Fibroblast of lung (primary cell): ENCODE results near the gene MRPL53. TPM values are rescaled to one million over a fixed set of nuclear protein-coding genes. Genes with fewer than 3 reads are reported as not detected.
A peak's percentile ranks its signal among the peaks of the same experiment; 100 is the strongest.

Experiments
- DNase-seq, 2 donors: peaks; one replicate each; pipeline versions ENCODE4 v3.0.0 to v3.0.0-alpha.2; 2010; ENCODE audit warnings: low read depth in 2 of 2
- H2AFZ ChIP-seq: 2 replicates; pipeline ENCODE4 v1.5.1; 2012; ENCODE audit warnings: low read length, control low read depth, inconsistent platforms
- H3K27ac ChIP-seq: 2 replicates; pipeline ENCODE4 v1.5.1; 2011; ENCODE audit warnings: low read length, control low read depth; ENCODE audit not compliant: insufficient read depth
- H3K27me3 ChIP-seq: 2 replicates; pipeline ENCODE4 v1.5.1; 2011; ENCODE audit warnings: mild to moderate bottlenecking, low read length; ENCODE audit not compliant: control insufficient read depth, insufficient read depth
- H3K36me3 ChIP-seq: 2 replicates; pipeline ENCODE4 v1.5.1; 2011; ENCODE audit warnings: low read length; ENCODE audit not compliant: control insufficient read depth, insufficient read depth
- H3K4me1 ChIP-seq: 2 replicates; pipeline ENCODE4 v1.5.1; 2011; ENCODE audit warnings: low read length; ENCODE audit not compliant: control insufficient read depth, insufficient read depth; ENCODE audit errors: extremely low read depth
- H3K4me2 ChIP-seq: 2 replicates; pipeline ENCODE4 v1.5.1; 2011; ENCODE audit warnings: low read length, control low read depth; ENCODE audit not compliant: insufficient read depth; ENCODE audit errors: extremely low read depth
- H3K4me3 ChIP-seq, 4 experiments: fragments of 200-600 bp in 1 of 4; sonication (generic) in 1 of 4; replicated peaks in 1 of 4; 2 replicates each; pipeline ENCODE4 v1.5.1; 2011 to 2016; ENCODE audit warnings: low read length in 4 of 4, low read depth in 3 of 4, mild to moderate bottlenecking in 3 of 4, control low read depth in 2 of 4, inconsistent platforms in 1 of 4, mixed read lengths in 1 of 4; ENCODE audit not compliant: insufficient read depth in 1 of 4; ENCODE audit errors: control extremely low read depth in 1 of 4
- H3K79me2 ChIP-seq: 2 replicates; pipeline ENCODE4 v1.5.1; 2012; ENCODE audit warnings: mild to moderate bottlenecking, low read length, inconsistent platforms; ENCODE audit not compliant: control insufficient read depth, insufficient read depth
- H3K9ac ChIP-seq: 2 replicates; pipeline ENCODE4 v1.5.1; 2011; ENCODE audit warnings: mild to moderate bottlenecking, low read length, control low read depth; ENCODE audit not compliant: insufficient read depth
- H3K9me3 ChIP-seq: 2 replicates; pipeline ENCODE4 v1.5.1; 2012; ENCODE audit warnings: low read depth, low read length; ENCODE audit not compliant: control insufficient read depth, insufficient read depth
- H4K20me1 ChIP-seq: 2 replicates; pipeline ENCODE4 v1.5.1; 2011; ENCODE audit warnings: low read length; ENCODE audit not compliant: control insufficient read depth, insufficient read depth; ENCODE audit errors: extremely low read depth
- EZH2 ChIP-seq: IDR thresholded peaks from 2 replicates; pipeline ENCODE4 v1.5.1; 2012; ENCODE audit warnings: low read length, control low read depth, mild to moderate bottlenecking; ENCODE audit errors: missing control alignments
- polyA plus RNA-seq, 2 donors: library from polyadenylated mRNA; depleted of rRNA in 1 of 2; stranded (reverse) in 1 of 2; unstranded in 1 of 2; fragments of >200 nt; gene quantifications; 2 replicates each; pipeline ENCODE4 v1.2.1, GENCODE V29; 2011 to 2012; ENCODE audit warnings: missing spikeins in 1 of 2
- total RNA-seq: library from RNA; depleted of rRNA; stranded (reverse); fragments of >200 nt; gene quantifications from 2 replicates; pipeline ENCODE4 v1.2.1, GENCODE V29; 2014
- TF ChIP-seq, protein P1 (sequence below), 2 donors: IDR thresholded peaks in 1 of 2; conservative IDR thresholded peaks in 1 of 2; 1 replicate in 1 of 2; 2 replicates in 1 of 2; pipeline ENCODE4 v1.5.1; 2011 to 2012; ENCODE audit warnings: low read length in 2 of 2, control low read depth in 1 of 2, inconsistent platforms in 1 of 2, low read depth in 1 of 2, mild to moderate bottlenecking in 1 of 2

Gene MRPL53
- total and polyA plus RNA-seq, 2 donors (not counting 1 experiment from before 2014, with no cell fraction given): 30.1 to 45.4 TPM

DNA sequence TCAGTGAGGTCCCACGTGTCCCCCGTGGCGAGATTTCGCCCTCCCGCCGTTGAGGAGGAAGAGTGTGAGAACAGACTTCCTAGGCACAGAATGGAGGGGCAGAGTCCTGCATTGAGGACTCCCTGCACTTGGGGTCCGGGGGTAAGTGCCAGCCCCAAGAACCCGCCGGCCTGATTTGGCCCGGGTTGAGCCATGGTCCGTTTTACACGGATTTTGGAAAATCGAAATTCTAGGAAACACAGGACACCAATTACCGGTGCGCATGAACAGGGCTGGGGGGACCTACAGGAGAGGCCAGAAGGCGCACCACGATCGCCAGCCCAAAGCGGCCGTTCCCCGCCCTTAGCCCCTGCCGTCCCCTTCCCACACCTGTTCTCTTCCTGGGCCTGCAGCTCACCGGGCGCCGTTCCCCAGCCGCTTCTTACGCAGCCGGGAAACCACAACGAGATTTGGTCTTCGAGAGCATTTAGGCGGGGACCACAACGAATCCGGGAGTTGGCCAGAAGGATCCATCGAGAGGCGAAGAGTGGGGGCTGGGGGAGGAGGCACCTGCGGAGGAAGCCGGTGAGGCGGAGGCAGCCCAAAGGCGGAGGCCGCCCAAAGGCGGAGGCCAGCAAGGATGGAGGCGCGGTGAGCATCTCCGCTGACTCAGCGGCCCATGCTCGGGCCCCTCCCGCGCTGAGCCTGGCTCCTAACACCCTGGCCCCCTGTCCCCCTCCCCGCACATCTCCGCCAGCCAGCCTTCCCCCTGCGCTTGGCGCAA is 41.3 kb upstream of the MRPL53 start:
- H3K9ac ChIP-seq: no peak overlapping the region

DNA sequence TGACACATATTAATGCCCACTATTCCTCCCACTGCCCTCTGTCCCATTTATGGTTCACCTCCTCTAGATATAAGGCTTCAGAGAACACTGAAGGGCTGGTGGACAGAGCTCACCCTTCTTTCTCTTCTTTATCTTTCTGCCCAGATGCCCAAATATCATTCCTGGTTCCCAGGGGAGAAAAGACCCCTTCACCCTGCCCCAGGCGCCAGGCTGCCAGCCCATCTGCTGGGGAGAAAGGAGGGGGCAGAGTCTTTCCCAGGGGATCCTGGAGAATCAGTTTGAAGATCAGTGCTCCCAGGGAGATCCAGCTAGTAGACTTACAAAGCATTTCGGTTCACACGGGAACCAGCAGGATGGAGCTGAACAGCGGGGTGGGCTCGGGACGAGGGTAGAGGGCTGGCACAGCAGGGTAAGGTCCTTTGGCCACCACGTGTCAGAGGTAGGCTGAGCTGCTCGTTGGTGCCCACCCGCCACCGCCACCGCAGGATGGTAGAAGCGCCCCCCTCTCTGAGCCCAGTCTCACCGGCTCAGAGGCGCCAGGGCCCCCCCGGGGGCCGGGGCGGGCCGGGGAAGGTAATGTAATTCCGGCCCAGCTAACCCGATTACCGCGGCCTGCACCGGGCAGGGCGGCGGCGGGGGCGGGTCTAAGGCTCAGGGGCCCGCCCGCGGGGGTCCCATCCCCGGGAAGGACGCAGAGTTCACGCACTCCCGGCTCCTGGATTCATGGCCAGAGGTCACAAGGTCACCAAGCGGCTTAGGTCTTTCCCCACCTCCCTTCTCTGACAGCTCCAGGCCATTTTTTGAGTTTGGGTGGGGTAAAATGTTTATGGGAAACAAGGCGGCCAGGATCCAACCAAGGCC is 40.5 kb upstream of the MRPL53 start:
- H3K27ac ChIP-seq: no peak overlapping the region
- no peak for DNase-seq
- peaks cover 68% of the 10 kb centered on the region for H3K27me3 ChIP-seq

More for the DNA sequence above, 41.3 kb upstream of the MRPL53 start:
- Histone ChIP-seq H3K4me3 (no peak overlapping the region), H3K4me2 (no peak overlapping the region), H3K4me1 (no peaks in the 10 kb centered on the region), H4K20me1 (no peaks in the 10 kb centered on the region), H3K27me3 (peaks cover 76% of the 10 kb centered on the region), H3K79me2 (no peaks in the 10 kb centered on the region), H2AFZ (no peak overlapping the region), H3K36me3 (no peaks in the 10 kb centered on the region), H3K9me3 (no peaks in the 10 kb centered on the region), H3K27ac (no peak overlapping the region)
- no peak for DNase-seq
- TF ChIP-seq EZH2: peak; percentile 99
- TF ChIP-seq, protein P1, sequence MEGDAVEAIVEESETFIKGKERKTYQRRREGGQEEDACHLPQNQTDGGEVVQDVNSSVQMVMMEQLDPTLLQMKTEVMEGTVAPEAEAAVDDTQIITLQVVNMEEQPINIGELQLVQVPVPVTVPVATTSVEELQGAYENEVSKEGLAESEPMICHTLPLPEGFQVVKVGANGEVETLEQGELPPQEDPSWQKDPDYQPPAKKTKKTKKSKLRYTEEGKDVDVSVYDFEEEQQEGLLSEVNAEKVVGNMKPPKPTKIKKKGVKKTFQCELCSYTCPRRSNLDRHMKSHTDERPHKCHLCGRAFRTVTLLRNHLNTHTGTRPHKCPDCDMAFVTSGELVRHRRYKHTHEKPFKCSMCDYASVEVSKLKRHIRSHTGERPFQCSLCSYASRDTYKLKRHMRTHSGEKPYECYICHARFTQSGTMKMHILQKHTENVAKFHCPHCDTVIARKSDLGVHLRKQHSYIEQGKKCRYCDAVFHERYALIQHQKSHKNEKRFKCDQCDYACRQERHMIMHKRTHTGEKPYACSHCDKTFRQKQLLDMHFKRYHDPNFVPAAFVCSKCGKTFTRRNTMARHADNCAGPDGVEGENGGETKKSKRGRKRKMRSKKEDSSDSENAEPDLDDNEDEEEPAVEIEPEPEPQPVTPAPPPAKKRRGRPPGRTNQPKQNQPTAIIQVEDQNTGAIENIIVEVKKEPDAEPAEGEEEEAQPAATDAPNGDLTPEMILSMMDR (conservative IDR thresholded peaks at IDR 0.05 in 1 of 2, IDR thresholded peaks at IDR 0.05 in 1 of 2; ENCODE audit: low read depth in 1 of 2, low read length in 2 of 2): no peak

More for the DNA sequence above, 40.5 kb upstream of the MRPL53 start:
- no peak overlapping the region for H3K9ac ChIP-seq
- H2AFZ ChIP-seq: no peak overlapping the region
- H3K4me1 ChIP-seq: no peaks in the 10 kb centered on the region
- H3K4me2 ChIP-seq: no peak overlapping the region
- TF ChIP-seq EZH2: no peak
- TF ChIP-seq, protein P1 (conservative IDR thresholded peaks at IDR 0.05 in 1 of 2, IDR thresholded peaks at IDR 0.05 in 1 of 2; ENCODE audit: low read depth in 1 of 2, low read length in 2 of 2): no peak
- no peak overlapping the region for H3K4me3 ChIP-seq
- no peaks in the 10 kb centered on the region for H3K36me3 ChIP-seq
- no peaks in the 10 kb centered on the region for H4K20me1 ChIP-seq
- no peaks in the 10 kb centered on the region for H3K79me2 ChIP-seq
- H3K9me3 ChIP-seq: no peaks in the 10 kb centered on the region
